Omental fat pad (tissue), 4 donors: ENCODE measurements around the gene NDC1. TPM values are rescaled to one million over a fixed set of nuclear protein-coding genes. Genes with fewer than 3 reads are reported as not detected.

Experiments
- ATAC-seq: fragments of 150-250 bp; one replicate; pipeline ENCODE4 v1.9.1; 2016; ENCODE audit warnings: mild to moderate bottlenecking, moderate library complexity; ENCODE audit not compliant: low FRiP score
- DNase-seq: peaks from one replicate; pipeline ENCODE4 v3.0.0-alpha.2; 2019; ENCODE audit warnings: low spot score
- total RNA-seq, 4 donors: library from RNA; depleted of rRNA; stranded (reverse); fragments of >200 nt; gene quantifications; one replicate each; pipeline ENCODE4 v1.1.0, GENCODE V29; 2016
- TF ChIP-seq, protein P1 (sequence below), 3 donors: fragments of 450-650 bp; IDR thresholded peaks; one replicate each; pipeline ENCODE4 v1.5.1; 2016 to 2017; ENCODE audit warnings: antibody characterized with exemption in 3 of 3, mild to moderate bottlenecking in 3 of 3, moderate library complexity in 2 of 3

NDC1 gene
- total RNA-seq, 4 donors from 2014 or later = 9.2 to 16.3 (median 11.8) TPM

DNA sequence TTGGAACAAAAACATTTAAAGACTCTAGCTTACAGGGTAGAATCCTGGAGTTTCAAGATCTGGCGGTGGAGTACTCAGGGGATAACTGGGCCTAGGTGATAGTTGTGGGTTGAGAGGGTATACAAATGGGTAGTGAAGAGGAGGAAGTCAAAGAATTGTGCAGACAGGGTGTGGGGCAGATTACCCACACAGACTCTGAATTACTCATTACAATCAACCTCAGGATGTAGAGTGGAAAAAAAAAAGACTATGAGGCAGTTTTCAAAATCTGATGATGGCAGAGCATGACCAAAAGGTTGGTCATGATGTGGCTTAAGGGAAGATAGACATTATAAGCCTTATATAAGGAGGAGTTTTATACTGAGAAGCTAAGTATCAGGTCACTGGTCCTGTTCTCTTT is 55.0 kb downstream of the NDC1 start:
- TF ChIP-seq, protein P1, sequence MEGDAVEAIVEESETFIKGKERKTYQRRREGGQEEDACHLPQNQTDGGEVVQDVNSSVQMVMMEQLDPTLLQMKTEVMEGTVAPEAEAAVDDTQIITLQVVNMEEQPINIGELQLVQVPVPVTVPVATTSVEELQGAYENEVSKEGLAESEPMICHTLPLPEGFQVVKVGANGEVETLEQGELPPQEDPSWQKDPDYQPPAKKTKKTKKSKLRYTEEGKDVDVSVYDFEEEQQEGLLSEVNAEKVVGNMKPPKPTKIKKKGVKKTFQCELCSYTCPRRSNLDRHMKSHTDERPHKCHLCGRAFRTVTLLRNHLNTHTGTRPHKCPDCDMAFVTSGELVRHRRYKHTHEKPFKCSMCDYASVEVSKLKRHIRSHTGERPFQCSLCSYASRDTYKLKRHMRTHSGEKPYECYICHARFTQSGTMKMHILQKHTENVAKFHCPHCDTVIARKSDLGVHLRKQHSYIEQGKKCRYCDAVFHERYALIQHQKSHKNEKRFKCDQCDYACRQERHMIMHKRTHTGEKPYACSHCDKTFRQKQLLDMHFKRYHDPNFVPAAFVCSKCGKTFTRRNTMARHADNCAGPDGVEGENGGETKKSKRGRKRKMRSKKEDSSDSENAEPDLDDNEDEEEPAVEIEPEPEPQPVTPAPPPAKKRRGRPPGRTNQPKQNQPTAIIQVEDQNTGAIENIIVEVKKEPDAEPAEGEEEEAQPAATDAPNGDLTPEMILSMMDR (IDR thresholded peaks at IDR 0.05) = no peak
- no peak for ATAC-seq
- no peak for DNase-seq

DNA sequence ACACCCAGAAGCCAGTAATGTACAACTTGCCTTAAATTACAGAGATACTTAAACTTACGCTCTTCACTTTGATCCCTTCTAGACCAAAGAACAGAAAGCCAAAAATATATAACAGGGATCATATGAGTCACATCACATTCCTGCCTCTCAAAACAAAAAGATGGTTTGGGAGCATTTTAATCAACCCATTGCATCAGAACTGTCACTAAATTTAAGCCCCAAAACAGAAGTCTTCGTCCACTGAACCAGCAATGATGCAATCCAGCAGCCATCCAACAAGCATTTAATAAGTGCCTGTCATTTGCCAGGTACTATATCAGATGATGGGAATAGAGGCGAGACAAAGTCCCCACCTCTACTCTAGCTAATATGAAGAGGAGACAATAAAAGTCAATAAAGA is 56.4 kb downstream of the NDC1 start:
- TF ChIP-seq, protein P1 (IDR thresholded peaks at IDR 0.05) = no peak
- DNase-seq (no peak), ATAC-seq (no peak)

DNA sequence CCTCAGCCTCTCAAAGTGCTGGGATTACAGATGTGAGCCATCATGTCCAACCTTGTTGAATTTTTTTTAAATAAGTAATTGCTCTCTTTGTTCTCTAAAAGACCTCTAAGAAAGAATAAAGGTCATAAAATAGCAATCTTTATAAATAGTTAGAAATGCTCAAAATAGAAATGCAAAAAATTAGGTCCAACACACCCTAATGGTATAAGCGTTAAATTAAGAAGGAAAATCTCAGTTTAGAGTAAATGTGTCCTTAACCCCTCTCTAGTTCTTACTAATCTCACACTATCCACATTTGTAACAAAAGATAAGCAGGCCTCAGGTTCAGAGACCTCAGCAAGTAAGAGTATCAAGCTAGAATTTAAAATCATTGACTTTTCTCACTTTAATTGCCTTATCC is 60.8 kb downstream of the NDC1 start:
- no peak for ATAC-seq
- DNase-seq = no peak
- TF ChIP-seq, protein P1 (IDR thresholded peaks at IDR 0.05) = no peak

DNA sequence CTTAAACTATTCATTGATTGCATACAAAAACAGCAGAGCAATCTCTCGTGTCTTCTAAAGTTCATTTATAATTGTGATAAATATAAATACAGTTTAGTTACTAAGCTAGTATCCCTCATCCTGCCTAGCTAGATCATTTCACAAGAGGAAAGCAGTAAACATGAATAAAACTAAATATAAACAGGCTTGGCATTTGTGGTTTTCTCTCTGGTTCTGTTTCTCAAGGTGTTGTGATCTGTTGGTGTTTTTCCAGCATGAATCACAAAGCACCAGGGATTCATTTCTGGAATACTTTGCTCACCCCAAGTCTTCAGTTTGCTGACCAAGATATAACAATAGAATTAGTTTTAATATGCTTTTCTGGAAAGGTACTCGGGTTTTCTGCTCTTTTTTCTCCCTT is 66.4 kb downstream of the NDC1 start:
- no peak for DNase-seq
- TF ChIP-seq, protein P1 (IDR thresholded peaks at IDR 0.05) = no peak
- no peak for ATAC-seq

DNA sequence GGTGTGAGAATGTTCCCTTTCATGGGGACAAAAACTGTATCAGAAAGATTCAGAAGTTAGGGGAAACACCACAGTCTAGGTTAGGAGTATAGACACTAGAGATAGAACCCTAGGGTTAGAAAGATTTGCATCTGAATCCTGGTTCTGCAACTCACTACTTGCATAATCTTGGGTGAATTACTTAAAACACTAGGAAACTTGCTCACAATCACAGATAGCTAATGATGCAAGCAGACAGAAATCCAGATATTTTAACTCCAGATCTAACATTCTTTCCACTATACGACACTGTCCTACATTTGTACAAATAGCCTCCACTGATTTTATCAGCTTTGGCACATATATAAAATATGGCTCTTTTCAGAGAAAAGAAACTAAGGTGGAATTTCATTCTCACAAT is 68.3 kb downstream of the NDC1 start:
- ATAC-seq (no peak), DNase-seq (no peak)
- TF ChIP-seq, protein P1 (IDR thresholded peaks at IDR 0.05) = no peak

DNA sequence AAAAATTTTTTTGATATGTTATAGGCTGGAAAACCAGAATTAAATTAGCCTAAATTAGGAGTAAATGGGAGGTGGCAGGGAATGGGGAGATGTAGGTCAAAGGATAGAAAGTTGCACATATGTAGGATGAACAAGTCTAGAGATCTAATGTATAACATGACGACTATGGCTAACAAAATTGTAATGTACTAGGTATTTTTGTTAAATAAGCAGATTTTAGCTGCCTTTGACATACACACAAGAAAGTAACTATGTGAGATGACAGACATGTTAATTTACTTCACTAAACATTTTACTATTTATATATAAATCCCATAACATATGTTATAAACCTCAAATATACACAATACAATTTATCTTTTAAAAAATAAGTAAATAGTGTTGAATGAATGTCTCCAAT is 68.9 kb downstream of the NDC1 start:
- DNase-seq (no peak), ATAC-seq (no peak)
- TF ChIP-seq, protein P1 (IDR thresholded peaks at IDR 0.05) = no peak

DNA sequence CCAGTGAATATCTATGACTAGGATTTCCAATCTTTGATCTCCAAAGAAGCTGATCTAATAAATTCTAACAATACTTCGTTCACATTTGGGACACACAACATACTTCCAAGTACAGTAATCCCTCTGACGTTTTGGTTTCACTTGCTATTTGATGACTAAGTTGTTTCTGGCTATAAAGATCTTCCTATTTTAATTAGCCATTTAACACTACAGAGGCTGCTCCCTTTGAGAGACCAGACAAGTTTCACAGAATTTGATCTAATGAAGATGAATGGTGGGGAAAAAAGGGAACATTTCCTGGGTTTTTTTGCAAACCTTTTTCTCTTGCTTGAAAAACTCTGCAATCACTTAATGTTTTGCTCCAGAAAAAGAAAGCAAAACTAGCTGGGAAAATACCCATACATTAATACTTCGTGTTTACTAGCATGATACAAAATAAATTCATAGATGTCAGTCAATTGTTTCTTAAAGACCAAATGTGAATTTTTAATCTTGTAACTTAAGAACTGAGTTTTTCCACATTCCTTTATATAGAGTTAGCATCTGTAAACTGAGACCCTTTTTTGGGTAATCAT is 71.2 kb downstream of the NDC1 start:
- TF ChIP-seq, protein P1 (IDR thresholded peaks at IDR 0.05) = no peak
- DNase-seq (no peak), ATAC-seq (no peak)
